ENCODE measurements around the gene MYOG.
A peak's percentile ranks its signal among the peaks of the same experiment; 100 is the strongest.

MYOG gene

DNA sequence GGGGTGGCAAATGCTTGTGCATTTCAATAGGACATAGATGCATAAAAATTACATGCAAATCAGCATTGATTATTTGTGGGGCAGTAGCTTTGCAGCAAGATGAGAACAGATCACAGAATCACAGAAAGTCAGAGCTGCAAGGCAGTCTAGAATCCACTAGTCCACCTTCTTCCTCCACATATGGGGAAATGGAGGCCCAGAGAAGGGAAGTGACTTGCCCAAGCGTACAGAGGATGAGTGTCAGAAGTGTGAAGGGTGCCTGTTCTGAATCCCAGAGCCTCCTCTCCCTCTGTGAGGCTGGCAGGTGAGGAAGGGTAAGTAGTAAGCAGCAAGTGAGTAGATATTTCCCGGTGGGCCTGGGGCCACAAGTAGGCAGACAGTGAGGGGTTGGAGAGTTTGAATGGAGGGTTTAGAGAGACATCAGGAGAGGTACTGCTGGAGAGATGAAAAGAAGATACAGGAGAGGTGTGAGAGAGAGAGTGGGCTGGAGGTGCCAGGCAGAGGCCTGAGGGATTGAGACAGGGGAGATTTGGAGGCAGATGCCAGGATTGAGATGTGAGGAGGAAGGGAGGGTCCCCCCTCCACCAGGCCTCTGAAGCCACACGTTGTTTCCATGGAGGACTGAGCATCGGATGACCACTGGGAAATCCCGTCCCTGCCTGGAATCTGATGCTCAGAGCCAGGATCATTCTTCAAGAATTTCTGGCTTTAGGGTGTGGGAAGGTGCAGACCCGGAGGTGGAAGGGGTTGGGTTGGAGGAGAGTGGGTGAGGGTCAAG lies 4.8 kb upstream of the MYOG start:
- DNase-seq, result no peak

DNA sequence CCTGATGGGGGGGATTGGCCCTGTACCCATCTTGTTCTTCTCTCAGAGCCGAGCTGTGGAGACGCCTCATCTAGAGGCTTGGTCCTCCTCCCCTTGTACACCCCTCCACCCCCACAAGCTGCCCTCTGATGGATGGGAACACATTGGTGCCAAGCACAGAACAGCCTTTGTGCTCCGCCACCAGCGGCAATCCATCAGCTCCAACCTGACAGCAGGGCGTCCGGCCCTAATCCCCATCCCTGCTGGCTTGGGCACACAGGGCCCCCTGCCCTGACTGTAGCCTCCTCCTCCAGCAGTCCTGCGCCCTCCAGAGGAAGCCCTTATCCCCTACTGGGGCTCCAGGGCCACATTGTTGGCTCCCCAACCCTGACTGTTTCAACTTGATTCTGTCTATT lies 3.8 kb upstream of the MYOG start:
- DNase-seq, result peak; percentile 75 to 91

DNA sequence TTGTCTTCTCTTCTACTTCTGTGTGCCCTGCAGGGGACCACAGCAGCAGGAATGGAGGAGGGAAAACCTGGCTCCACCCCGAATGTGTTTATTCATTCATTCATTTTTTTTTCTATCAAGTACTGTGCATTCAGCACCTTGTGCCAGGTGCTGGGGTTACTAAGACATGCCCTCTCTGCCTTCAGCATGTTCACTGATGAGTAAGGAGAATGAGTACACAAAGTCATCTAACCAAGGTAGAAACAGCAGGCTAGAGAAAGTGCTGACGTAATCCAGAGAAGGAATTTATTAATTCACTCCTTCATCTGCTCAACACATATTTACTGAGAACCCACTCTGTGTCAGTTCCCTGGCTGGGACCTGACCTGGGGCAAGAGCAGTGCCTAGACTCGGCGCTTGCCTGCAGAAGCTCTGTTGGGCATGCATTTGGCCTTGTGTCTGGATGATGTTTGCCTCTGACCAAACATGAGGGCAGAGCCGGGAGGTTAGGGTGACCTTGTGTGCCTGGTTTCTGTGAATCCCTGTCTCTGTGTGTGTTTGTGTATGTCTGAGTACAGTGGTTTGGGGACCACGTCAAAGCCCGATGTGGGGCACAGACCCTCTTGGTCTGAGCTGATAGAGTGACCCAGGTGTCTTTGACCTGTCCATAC lies 3.3 kb upstream of the MYOG start:
- DNase-seq, result no peak

DNA sequence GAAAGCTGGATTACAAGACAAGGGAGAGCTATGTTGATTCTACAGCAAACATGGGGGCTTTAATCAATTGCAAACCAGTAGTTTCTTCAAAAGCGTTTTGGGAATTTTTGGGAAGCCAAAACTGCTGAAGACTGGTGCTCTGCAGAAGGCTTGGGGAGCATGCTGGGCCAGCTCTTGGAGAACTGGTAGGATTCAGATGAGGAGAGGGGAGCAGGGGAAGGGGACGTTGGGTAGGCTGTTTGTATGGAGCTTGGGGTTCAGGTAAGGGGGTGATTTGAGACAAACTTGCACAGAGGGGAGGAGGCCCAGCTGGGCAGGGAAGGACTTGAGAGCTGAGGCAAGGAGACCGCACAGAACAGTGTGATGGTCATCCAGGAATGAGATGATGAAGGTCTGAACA lies 2.6 kb upstream of the MYOG start:
- no peak for DNase-seq

DNA sequence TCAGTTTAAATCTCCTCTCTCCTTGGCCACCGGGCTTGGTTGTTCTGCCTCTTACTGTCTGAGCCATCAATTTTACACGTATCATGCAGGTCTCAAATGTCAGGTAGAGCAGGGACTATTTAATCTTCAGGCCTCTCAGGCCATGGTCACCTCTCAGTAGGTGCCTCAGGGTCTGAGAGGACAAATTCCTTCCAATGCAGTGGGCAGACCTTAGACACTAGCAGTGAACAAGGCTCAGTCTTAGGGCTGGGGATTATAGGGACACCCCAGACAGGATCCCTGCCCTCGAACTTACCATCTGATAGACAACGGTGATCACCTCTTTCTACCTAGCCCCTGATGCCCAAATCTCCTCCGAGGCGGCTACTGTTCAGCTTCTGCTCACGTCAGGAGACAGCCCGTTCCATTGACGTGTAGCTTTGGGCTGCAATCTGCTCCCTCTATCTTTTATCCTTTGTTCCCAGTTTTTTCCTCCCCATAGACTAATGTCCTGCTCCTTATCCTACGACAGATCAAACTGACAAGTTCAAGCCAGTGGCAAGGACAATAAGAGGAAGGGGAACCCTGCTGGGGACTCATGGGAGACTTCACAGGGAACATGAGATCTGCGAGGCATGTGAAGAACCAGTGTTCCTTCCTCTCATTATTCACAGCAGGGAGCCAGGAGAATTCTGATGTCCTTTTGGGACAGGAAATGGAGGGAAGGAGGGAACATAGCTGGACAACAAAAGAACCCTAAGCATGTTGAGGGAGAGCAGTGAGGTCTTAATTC lies 1.4 kb upstream of the MYOG start:
- no peak for DNase-seq

DNA sequence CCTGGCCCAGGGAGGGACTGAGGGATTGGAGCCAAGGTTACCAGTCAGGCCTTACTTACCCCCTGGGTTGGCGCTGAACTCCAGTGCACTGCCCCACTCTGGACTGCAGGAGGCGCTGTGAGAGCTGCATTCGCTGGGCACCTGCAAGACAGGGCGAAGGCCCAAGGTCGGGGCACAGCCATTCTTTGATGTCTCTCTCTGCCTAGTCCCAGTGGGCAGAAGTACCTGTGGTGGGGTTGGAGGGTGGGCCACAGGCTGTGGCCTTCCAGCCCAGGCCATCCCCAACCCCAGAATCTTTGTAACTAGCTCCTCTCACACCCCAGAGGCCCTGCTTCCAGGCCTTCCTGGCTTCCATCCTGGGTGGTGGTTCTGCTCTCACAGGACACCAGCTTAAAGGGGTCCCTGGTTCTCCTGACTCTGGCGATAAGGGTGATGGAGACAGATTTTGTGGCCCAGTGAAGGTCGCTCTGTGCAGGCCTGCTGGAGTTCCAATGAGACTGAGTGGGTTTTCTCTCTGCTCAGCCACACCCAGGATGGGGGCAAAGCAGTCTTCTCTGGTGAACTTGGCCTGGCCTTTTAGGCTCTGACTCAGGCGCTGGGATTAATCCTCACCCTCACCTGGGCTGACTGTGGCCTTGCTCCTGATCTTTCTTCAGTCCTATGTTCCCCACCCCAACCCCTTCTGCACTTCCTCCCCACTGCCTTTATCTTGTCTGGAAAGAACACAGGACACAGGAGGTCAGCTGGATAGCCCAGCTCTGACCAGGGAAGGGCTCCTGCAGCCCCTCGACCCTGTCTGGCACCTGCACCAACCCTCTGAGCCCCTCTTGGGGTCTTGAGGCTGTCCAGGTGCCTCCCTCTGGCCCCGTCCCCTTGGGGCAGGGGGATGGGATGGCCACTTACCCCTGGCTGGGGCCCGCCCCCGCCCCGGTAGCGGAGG lies 954 bp downstream of the MYOG start:
- DNase-seq, result no peak

DNA sequence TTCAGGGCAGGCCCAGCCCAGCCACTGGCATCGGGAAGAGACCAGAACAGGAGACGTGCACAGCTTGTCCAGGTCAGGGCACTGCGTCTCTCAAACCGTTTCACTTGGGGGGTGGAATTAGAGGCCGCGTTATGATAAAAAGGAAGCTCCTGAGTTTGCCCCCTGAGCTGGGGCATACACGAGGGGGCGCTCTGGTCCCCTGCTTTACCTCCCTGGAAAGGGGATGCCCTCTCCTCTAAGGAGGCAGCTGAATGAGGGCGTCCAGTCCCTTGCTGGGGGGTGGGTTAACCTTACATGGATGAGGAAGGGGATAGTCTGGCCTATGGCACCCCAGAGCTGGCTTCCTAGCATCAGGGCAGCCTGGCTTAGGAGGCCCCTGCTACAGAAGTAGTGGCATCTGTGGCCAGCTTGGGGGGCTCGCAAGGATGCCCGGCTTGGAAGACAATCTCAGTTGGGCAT lies 2.3 kb downstream of the MYOG start:
- DNase-seq, result no peak

DNA sequence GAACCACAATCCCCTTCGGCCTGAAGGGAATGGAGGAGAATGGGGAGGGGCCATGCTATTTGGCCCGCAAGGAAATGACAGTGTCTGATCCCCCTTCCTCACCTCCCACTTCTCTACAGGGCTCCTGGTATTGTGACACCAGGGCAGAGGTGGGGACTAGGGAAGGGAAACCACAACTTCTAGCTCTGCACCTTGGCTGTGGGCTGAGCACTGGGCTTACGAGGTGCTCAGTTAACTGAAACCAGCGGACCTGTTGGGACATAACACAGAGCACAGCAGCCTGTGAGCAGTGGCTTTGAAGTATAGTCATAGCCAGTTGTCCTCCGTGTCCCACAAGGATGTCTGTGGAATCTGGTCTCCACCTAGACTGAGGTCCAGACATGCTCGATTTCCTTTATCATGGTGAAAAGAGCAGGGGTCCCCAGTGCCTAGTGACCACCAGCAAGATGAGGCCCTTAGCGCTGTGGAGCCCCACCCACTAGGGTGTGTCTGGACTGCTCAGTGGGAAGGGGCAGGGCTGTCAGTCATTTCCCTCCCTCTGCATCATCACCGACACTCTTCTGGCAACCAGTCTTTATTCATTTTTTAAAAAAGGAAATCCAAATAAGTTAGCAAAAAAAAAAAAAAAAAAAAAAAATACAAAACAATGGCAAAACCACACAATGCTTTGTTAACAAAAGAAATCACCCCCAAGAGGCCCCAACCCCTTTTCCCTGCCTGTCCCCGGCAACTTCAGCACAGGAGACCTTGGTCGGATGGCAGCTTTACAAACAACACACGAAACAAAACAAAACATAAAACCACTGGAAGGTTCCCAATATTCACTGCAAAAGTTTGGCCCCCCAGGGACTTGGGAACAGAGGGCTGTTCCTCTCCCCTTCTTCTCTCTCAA lies 3.0 kb downstream of the MYOG start:
- no peak for DNase-seq

DNA sequence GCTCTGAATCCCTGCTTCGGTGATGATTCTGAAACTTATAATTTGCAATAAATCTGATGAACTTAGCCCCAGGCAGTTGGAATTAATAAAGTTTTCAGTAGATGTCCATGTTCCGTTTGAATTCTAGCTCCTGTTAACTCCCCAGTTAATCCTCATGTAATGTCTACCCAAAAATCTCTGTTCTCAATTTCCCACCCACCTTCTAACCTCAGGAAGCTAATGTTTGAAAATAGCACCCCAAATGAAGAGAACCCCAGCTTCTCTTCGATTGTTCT lies 3.6 kb downstream of the MYOG start:
- no peak for DNase-seq

DNA sequence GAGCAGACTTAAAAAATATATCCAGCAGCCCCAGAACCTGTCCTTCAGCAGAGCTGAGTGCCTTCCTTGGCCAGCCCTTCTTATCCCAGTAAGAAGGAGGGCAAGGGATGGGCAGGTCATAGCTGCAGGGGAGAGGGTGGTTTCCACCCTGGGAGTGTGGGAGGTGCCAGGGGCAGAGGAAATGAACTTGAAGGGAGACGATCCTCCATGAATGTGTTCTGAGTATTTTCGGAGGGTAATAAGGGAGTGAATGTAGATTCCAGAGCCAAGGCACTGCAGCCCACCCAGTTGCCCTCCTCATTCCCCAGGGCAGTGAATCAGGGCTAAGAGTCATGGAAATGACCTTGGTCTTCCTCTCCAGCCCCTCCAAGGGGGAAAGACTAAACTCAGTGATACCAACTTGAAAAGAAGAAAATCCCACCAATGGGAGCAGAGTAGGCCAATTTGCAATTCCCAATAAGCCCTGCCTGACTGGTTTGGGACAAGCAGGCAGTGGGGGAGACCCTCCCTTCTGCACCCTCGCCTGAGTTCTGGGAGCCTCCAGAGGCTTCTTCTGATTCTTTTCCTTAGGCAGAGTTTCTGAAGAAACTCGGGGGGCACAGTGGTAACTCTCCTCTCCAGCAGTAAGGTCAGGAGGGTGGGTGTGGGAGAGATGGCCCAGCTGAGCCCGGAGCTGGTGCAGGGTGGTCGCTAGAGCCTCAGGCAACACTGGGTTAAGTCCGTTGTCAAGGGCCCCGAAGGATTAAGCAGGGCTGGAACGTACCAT lies 4.2 kb downstream of the MYOG start:
- DNase-seq, result no peak

DNA sequence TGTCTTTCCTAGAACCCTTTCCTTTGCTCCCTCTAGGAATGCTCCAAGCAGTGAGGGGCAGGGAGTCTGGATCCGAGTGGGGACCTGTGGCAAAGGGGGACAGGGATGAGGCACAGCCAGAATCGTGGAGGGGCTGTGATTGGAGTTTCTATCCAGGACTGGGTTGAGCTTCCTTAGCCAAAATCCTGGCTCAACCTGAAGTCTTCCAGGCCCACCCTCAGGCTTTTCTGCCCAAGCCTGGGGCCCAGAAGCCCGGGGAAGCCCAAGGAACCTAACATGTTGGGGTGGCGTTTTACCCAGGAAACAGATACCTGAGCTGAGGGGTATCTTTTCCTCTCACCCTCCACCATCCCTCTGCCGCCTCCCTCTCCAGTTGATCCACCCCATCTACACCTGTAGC lies 5.4 kb downstream of the MYOG start:
- DNase-seq, result no peak

DNA sequence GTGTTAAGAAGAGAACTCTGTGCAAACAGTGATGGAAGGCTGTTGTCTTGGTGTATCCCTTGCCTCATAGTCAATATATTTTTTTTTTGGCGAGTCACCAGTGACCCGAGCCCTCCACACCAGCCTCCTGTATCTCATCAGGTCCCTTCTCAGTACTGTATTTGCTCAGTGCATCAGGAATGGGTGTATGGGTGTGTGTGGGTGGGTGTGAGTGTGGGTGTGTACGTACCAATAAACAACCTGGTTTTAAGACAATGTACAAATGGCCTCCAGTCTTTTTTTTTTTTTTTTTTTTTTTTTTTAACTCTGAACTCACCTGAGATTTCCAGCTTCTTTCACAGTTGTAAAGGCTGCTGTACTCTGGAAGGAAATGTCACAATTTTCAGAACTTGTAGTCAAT lies 7.3 kb downstream of the MYOG start:
- no peak for DNase-seq

DNA sequence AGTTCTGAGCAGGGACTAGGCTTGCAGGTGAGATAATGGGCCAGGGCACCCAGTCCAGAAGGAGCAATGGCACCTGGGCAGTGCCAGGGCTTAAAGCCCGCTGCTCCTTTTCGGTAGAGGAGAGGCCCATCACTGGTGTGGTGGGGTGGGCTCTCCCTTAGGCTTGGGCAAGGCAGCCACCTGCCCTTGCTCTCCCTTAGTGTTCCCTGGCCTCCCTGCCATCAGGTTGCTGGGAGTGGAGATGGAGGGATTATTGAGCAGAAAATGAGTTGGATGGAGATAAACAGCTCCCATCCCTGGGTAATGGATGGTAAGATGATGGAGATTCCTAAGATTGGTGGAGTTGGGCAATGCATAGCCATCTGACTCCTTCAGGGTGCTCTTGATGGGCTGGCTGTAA lies 7.9 kb downstream of the MYOG start:
- DNase-seq, result no peak

DNA sequence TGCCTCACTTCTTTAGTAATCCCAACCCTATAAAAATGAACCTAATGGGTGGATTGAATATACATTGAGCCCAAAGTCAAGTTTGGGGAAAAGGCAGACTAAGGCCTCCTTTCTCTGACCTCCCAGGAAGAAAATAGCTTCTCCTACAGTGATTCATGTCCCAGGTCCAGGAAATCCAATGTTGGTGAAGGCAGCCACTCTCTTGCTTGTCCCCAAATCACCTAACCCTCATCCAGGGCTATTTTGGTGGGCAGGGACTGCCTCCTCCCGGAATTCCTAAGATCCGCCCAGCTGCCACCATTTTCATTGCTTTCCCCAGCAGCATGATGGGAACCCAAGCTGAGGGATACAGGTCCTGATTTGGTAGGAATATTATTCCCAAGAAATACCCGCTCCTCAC lies 8.4 kb downstream of the MYOG start:
- no peak for DNase-seq

DNA sequence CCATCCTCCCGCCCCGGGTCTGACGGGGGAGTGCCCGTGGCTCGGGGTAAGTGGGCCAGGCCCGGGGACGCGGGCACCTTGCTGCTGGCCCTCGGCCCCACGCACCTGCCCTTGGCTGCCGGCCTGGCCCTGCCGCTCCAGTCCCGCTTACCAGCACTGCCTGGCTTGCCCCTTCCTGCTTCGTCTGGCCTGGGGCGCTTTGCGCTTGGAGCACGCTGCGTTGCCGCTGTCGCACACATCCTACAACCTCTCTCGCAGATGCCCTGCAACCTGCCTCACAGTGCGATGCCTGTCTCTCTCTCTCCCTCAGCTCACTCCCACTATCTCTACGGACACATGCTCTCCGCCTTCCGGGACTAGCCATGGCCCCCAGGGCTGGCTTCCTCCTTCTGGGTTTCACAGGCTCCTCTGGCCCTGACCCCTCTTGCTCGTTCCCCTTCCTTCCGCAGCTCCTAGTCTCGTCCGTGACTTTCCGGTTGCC lies 9.7 kb downstream of the MYOG start:
- no peak for DNase-seq

DNA sequence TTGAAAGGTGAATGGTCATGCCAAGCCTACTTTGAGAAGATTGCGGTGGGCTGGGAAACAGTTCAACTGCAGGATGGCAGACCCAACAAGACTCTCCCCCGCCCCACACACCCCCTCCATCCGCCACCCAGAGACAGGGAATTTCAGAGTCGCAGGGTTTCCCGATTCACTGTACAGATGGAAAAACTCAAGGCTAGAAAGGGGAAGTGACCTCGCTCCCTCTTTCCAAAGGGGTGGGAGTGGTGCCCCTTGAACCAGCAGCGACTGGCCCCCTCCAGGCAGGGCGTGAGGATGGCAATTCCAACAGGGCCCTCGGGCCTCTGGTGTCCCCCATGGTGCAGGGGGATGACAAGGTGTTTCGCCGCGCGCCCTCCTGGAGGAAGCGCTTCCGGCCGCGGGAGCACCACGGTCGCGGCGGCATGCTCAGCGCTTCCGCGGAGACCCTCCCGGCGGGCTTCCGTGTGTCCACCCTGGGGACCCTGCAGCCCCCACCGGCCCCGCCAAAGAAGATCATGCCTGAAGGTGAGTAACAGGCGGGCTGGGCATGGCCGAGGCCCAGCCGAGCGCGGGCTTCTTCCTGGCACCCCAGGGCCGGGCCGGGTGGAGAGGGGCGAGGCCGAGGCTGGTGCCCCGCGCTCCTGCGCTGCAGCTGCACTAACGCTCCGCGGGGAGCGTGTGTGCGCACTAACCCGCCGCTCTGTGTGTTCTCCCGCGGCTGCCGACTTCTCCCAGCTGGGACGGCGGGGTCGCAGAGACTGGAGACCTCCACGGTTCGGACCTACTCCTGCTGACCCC lies 10.4 kb downstream of the MYOG start:
- DNase-seq, result no peak

DNA sequence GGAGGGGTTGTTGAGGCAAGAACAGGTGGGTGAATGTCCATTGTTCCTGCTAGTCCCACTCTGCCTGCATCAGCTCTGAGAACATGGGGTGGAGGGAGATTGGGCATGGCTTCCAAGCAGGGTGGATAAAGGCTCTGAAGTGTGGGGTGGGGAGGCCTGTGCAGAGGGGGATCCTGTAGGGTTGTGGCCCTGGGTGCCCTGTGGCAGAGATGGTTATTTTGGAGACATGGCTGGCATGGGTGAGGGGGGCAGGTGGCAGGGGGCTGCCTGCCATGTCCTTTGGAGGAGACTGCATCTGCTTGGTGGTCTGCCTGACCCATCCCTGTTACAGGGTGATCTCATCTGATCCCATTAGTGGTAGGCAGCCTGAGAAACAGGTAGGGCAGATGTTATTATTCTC lies 11.2 kb downstream of the MYOG start:
- DNase-seq, result no peak

DNA sequence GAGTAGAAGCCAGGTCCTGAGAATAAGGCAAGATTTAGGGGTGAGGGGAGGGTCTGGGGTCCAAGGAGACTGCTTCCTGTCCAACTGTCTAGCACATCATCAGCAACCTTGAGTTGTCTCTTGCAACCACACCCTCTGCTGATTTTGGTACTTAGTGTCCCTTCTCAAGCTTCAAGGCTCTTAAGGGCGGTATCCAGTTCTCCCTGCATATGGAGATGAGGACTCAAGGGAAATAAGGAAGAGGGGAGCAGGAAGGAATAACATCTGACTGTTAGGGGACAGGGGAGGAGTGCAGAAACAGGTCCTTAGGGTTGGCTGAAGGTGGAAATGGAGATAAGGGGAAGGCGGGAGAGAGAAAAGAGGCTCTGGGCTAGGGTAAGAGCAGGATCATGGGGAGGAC lies 12.3 kb downstream of the MYOG start:
- DNase-seq, result no peak

DNA sequence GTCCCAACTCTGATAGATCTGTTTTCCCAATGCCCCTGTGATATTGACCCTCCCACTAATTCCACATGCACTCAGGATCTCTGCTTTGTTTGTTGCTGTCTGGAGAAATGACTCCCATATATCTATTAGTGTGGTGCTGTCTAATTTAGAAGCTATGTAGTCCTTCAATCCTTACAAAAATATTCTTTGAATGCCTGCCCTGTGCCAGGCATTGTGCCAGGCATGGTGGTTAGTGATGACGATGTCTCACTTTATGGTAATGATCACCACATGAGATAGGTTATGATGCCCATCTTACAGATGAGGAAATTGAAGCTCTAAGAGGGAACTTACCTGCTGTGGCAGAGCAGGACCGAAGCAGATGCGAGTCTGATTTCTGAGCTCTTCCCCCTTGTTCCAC lies 12.9 kb downstream of the MYOG start:
- no peak for DNase-seq

DNA sequence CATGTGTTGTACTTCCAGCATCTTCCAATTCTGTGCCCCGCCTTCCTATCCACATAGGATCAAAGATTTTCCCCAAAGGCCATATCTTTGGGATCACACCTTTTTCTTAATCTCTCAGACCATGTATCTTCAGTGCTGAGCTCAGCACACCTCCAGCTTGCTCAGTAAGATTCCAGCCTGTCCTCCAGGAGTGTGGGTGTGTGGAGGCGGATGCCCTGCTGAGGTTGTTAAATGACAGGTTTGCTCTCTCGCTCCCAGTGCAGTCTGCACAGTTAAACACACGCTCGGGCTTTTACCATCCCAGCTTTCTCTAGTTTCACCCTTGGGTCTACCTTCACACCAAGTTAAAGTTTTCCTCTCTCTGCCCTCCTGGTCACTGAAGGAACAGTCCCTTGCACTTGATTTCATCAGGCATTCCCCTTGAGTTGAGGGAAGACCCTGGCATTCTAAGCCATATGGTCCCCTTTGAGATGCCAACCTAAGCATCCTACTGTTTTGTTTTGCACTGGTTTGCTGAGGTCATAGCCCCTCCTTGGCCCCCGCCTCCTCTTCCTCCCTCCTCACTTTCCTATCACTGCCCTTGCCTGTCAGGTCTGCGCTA lies 13.7 kb downstream of the MYOG start:
- no peak for DNase-seq
